ENCODE measurements around the gene ZPR1. TPM values are rescaled to one million over a fixed set of nuclear protein-coding genes. Genes with fewer than 3 reads are reported as not detected.

Gene ZPR1
- total RNA-seq, 2 experiments from 2014 or later: 89.9 TPM

DNA sequence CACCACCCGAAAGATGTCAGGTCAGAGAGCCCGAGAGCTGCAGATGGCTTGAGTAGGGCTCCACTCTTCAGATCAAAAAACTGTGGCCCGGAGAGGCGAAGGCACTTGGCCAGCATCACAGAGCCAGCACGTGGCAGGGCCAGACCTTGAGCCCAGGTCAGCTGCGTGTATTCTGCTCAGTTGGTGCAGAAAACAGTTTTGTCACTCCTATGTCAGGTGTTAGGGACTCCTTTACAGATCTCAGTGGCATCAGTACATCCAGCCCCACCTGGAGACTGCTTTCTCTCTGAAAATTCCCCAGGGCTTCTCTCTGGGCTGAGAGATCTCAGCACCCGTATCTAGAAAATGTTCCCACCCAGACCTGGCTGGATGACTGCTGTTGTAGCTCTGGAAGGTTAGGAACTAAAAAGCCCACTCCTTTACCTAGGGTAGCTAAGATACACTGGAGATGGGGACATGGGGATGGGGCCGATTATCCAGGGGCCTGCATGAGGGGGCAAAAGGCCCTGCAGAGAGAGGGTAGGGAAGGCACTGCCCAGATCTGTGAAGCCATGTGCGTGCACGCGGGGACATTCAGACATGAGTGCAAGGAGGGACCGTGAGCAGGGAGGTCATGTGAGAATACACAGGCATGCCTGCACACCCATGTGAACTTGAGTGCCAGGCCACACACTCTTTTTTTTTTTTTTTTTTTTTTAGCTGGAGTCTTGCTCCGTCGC lies 46.2 kb upstream of the ZPR1 start:
- no peaks in the 10 kb centered on the region for H3K9me3 Mint-ChIP-seq
- no peak overlapping the region for H3K27ac Mint-ChIP-seq
- H3K4me1 Mint-ChIP-seq (ENCODE audit: low read depth): peaks cover 4% of the 10 kb centered on the region
- intact Hi-C loops (cut with micrococcal nuclease): no loop called here
- TF ChIP-seq, protein P1, sequence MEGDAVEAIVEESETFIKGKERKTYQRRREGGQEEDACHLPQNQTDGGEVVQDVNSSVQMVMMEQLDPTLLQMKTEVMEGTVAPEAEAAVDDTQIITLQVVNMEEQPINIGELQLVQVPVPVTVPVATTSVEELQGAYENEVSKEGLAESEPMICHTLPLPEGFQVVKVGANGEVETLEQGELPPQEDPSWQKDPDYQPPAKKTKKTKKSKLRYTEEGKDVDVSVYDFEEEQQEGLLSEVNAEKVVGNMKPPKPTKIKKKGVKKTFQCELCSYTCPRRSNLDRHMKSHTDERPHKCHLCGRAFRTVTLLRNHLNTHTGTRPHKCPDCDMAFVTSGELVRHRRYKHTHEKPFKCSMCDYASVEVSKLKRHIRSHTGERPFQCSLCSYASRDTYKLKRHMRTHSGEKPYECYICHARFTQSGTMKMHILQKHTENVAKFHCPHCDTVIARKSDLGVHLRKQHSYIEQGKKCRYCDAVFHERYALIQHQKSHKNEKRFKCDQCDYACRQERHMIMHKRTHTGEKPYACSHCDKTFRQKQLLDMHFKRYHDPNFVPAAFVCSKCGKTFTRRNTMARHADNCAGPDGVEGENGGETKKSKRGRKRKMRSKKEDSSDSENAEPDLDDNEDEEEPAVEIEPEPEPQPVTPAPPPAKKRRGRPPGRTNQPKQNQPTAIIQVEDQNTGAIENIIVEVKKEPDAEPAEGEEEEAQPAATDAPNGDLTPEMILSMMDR (IDR thresholded peaks at IDR 0.05): no peak
- ChIA-PET CTCF (interaction anchor here (1.4 to 4.3 kb wide), 4 partner anchors 21 to 393 kb away, joined by 5 to 167 read pairs (median 10); partner anchors contain the start of genes APOA5 and ZPR1), POLR2A (no interaction called here)
- no peak overlapping the region for H3K4me3 Mint-ChIP-seq
- DNase-seq (no peak), ATAC-seq (no peak)
- H3K27me3 Mint-ChIP-seq: no peaks in the 10 kb centered on the region
- no peaks in the 10 kb centered on the region for H3K36me3 Mint-ChIP-seq (ENCODE audit: low read depth)

DNA sequence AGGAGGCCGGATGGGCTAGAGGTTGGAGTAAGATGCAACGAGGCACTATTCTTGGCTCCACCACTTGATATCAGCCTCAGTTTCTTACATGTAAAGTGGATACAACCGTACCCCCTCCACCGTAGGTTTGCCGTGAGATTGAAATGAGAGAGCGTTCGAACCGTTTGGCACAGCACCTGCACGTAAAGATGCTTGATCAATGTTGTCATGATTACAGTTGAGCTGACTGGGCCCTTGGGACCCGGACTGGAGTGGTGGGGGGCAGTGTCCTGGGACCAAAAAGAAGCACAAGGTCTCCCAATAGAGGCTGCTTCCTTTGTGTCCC lies 45.6 kb upstream of the ZPR1 start:
- H3K4me1 Mint-ChIP-seq (ENCODE audit: low read depth): peaks cover 4% of the 10 kb centered on the region
- POLR2A ChIA-PET: no interaction called here
- CTCF ChIA-PET: interaction anchor here (1.4 to 4.0 kb wide), 3 partner anchors 20 to 393 kb away, joined by 5 to 14 read pairs (median 7); partner anchors contain the start of gene APOA5
- intact Hi-C loops (cut with micrococcal nuclease): no loop called here
- no peak for DNase-seq
- H3K4me3 Mint-ChIP-seq: no peak overlapping the region
- H3K9me3 Mint-ChIP-seq: no peaks in the 10 kb centered on the region
- no peak for ATAC-seq
- H3K27ac Mint-ChIP-seq: no peak overlapping the region
- TF ChIP-seq, protein P1 (IDR thresholded peaks at IDR 0.05): no peak
- H3K36me3 Mint-ChIP-seq (ENCODE audit: low read depth): no peaks in the 10 kb centered on the region
- no peaks in the 10 kb centered on the region for H3K27me3 Mint-ChIP-seq

DNA sequence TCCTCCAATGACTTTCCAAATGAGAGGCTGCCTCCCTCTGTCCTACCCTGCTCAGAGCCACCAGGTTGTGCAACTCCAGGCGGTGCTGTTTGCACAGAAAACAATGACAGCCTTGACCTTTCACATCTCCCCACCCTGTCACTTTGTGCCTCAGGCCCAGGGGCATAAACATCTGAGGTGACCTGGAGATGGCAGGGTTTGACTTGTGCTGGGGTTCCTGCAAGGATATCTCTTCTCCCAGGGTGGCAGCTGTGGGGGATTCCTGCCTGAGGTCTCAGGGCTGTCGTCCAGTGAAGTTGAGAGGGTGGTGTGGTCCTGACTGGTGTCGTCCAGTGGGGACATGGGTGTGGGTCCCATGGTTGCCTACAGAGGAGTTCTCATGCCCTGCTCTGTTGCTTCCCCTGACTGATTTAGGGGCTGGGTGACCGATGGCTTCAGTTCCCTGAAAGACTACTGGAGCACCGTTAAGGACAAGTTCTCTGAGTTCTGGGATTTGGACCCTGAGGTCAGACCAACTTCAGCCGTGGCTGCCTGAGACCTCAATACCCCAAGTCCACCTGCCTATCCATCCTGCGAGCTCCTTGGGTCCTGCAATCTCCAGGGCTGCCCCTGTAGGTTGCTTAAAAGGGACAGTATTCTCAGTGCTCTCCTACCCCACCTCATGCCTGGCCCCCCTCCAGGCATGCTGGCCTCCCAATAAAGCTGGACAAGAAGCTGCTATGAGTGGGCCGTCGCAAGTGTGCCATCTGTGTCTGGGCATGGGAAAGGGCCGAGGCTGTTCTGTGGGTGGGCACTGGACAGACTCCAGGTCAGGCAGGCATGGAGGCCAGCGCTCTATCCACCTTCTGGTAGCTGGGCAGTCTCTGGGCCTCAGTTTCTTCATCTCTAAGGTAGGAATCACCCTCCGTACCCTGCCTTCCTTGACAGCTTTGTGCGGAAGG lies 44.8 kb upstream of the ZPR1 start:
- no peaks in the 10 kb centered on the region for H3K9me3 Mint-ChIP-seq
- TF ChIP-seq, protein P1 (IDR thresholded peaks at IDR 0.05): no peak
- no peaks in the 10 kb centered on the region for H3K36me3 Mint-ChIP-seq (ENCODE audit: low read depth)
- intact Hi-C loops (cut with micrococcal nuclease): no loop called here
- POLR2A ChIA-PET: no interaction called here
- ATAC-seq (no peak), DNase-seq (no peak)
- H3K4me1 Mint-ChIP-seq (ENCODE audit: low read depth): peaks cover 4% of the 10 kb centered on the region
- CTCF ChIA-PET: interaction anchor here (1.1 to 2.5 kb wide), 3 partner anchors 42 to 394 kb away, joined by 3 to 7 read pairs (median 5); partner anchors contain the start of gene APOA5
- H3K27ac Mint-ChIP-seq: no peak overlapping the region
- H3K4me3 Mint-ChIP-seq: no peak overlapping the region
- H3K27me3 Mint-ChIP-seq: no peaks in the 10 kb centered on the region

DNA sequence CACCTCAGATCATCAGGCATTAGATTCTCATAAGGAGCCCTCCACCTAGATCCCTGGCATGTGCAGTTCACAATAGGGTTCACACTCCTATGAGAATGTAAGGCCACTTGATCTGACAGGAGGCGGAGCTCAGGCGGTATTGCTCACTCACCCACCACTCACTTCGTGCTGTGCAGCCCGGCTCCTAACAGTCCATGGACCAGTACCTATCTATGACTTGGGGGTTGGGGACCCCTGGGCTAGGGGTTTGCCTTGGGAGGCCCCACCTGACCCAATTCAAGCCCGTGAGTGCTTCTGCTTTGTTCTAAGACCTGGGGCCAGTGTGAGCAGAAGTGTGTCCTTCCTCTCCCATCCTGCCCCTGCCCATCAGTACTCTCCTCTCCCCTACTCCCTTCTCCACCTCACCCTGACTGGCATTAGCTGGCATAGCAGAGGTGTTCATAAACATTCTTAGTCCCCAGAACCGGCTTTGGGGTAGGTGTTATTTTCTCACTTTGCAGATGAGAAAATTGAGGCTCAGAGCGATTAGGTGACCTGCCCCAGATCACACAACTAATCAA lies 44.0 kb upstream of the ZPR1 start:
- DNase-seq: no peak
- Mint-ChIP-seq H3K27ac (no peak overlapping the region), H3K4me1 (ENCODE audit: low read depth) (peaks cover 4% of the 10 kb centered on the region), H3K36me3 (ENCODE audit: low read depth) (no peaks in the 10 kb centered on the region), H3K27me3 (no peaks in the 10 kb centered on the region), H3K9me3 (no peaks in the 10 kb centered on the region), H3K4me3 (no peak overlapping the region)
- no peak for ATAC-seq
- POLR2A ChIA-PET: no interaction called here
- CTCF ChIA-PET: interaction anchor here (2.5 kb wide), 1 partner anchor 395 kb away, joined by 7 read pairs; no protein-coding TSS in a partner anchor
- TF ChIP-seq, protein P1 (IDR thresholded peaks at IDR 0.05): no peak
- intact Hi-C loops (cut with micrococcal nuclease): no loop called here
